OCI-LY7 (cell line): ENCODE measurements around the gene SMIM10L1. TPM values are rescaled to one million over a fixed set of nuclear protein-coding genes. Genes with fewer than 3 reads are reported as not detected.

Source experiments
- BruUV-seq: library from RNA; stranded (reverse); fragments of 400-500 nt; replicated peaks from 2 replicates; lab custom pipeline; 2021; lab: Mats Ljungman, UMichigan
- CTCF ChIA-PET: fragments of 300-600 bp; sonication (Branson Sonifier 250); formaldehyde crosslinking; loops from one replicate; lab custom pipeline; 2022; ENCODE audit warnings: antibody characterized with exemption; ENCODE audit not compliant: unreplicated experiment; lab: Charles Lee
- POLR2A ChIA-PET: fragments of 300-600 bp; sonication (Branson Sonifier 250); formaldehyde crosslinking; loops from one replicate; lab custom pipeline; 2022; ENCODE audit warnings: antibody characterized with exemption; lab: Charles Lee
- DNase-seq: peaks from one replicate; pipeline ENCODE4 v3.0.0-alpha.2; 2015; ENCODE audit warnings: low spot score
- H2AFZ ChIP-seq: fragments of 200-600 bp; sonication (generic), shearing (Covaris generic); 2 replicates; pipeline ENCODE4 v1.6.1; 2014; ENCODE audit warnings: mild to moderate bottlenecking, antibody characterized with exemption, low read length, moderate library complexity
- H3K27ac ChIP-seq: fragments of 200-600 bp; sonication (generic); 2 replicates; pipeline ENCODE4 v1.5.1; 2014; ENCODE audit warnings: mixed run types, low read depth, mild to moderate bottlenecking, moderate library complexity, low read length, inconsistent platforms; ENCODE audit not compliant: poor library complexity, severe bottlenecking
- H3K36me3 ChIP-seq: fragments of 200-600 bp; sonication (generic); 2 replicates; pipeline ENCODE4 v1.6.1; 2014; ENCODE audit warnings: mild to moderate bottlenecking, antibody characterized with exemption, low read length, moderate library complexity, mixed read lengths; ENCODE audit not compliant: insufficient read depth
- H3K4me1 ChIP-seq: fragments of 200-600 bp; sonication (generic); 2 replicates; pipeline ENCODE4 v1.5.1; 2014; ENCODE audit warnings: mild to moderate bottlenecking, low read length; ENCODE audit not compliant: insufficient read depth, poor library complexity, severe bottlenecking
- H3K4me2 ChIP-seq: fragments of 200-600 bp; sonication (generic); 2 replicates; pipeline ENCODE4 v1.6.1; 2014; ENCODE audit warnings: mild to moderate bottlenecking, low read length
- H3K4me3 ChIP-seq: fragments of 200-600 bp; sonication (generic); 2 replicates; pipeline ENCODE4 v1.5.1; 2014; ENCODE audit warnings: mild to moderate bottlenecking, low read depth, low read length; ENCODE audit not compliant: poor library complexity, severe bottlenecking
- H3K79me2 ChIP-seq: fragments of 200-600 bp; sonication (generic); 2 replicates; pipeline ENCODE4 v1.6.1; 2016; ENCODE audit warnings: low read depth, mild to moderate bottlenecking, low read length, moderate library complexity, mixed read lengths; ENCODE audit not compliant: insufficient read depth
- H3K9me2 ChIP-seq: fragments of 200-600 bp; sonication (generic); 2 replicates; pipeline ENCODE4 v1.6.1; 2016; ENCODE audit warnings: mild to moderate bottlenecking, low read length, mixed read lengths; ENCODE audit not compliant: insufficient read depth
- H3K9me3 ChIP-seq: fragments of 200-600 bp; sonication (generic); 2 replicates; pipeline ENCODE4 v1.6.1; 2014; ENCODE audit warnings: mild to moderate bottlenecking, mixed run types, low read length, mixed read lengths
- H4K20me1 ChIP-seq: fragments of 200-600 bp; sonication (generic); 2 replicates; pipeline ENCODE4 v1.6.1; 2014; ENCODE audit warnings: mild to moderate bottlenecking, antibody characterized with exemption, low read length, moderate library complexity, mixed read lengths; ENCODE audit not compliant: insufficient read depth
- CTCF ChIP-seq: fragments of 200-600 bp; sonication (generic); conservative IDR thresholded peaks from 2 replicates; pipeline ENCODE4 v1.5.1; 2014; ENCODE audit warnings: mild to moderate bottlenecking, antibody characterized with exemption, low read length, moderate library complexity, mixed read lengths
- EZH2phosphoT487 ChIP-seq: fragments of 200-600 bp; sonication (generic); IDR thresholded peaks from 2 replicates; pipeline ENCODE4 v1.6.1; 2018; ENCODE audit warnings: low read depth, borderline replicate concordance, mild to moderate bottlenecking, mixed run types, antibody characterized with exemption, low read length, moderate library complexity, mixed read lengths
- intact Hi-C: fragments of 100-400 bp; cut with micrococcal nuclease; formaldehyde crosslinking; loops from one replicate; pipeline ENCODE4 v1.10.0; 2022; ENCODE audit not compliant: unreplicated experiment
- total RNA-seq, 2 experiments: library from RNA; depleted of rRNA in 1 of 2; stranded (reverse); fragments of >200 nt in 1 of 2; shearing (Covaris generic) in 1 of 2; gene quantifications; 2 replicates each; pipeline ENCODE4 v1.2.3, GENCODE V29; 2014 to 2022

The SMIM10L1 gene
- total RNA-seq, 2 experiments from 2014 or later, result 5.8 to 6.9 TPM

- peaks cover 35% of the 10 kb centered on the region for H3K79me2 ChIP-seq
- no peak overlapping the region for H2AFZ ChIP-seq
- DNase-seq, result no peak
- ChIA-PET CTCF (no interaction called here), POLR2A (no interaction called here)
- H3K9me2 ChIP-seq, result no peaks in the 10 kb centered on the region
- TF ChIP-seq EZH2phosphoT487 (no peak), CTCF (no peak)
- H3K27ac ChIP-seq, result no peak overlapping the region
- H3K36me3 ChIP-seq, result peaks cover 14% of the 10 kb centered on the region; the same call in 1 of the 2 replicates
- no peaks in the 10 kb centered on the region for H4K20me1 ChIP-seq
- H3K9me3 ChIP-seq, result peaks cover 22% of the 10 kb centered on the region
- no peak overlapping the region for H3K4me2 ChIP-seq
- no peak overlapping the region for H3K4me3 ChIP-seq
- intact Hi-C loops, result no loop called here
- no peaks in the 10 kb centered on the region for H3K4me1 ChIP-seq
- BruUV-seq, result no TSS peak
Observed at GRCh38 chr12:11152725-11153124, 18.3 kb upstream of the SMIM10L1 start.

GRCh38 chr12:11154400-11154925, 16.5 kb upstream of the SMIM10L1 start:
- Histone ChIP-seq H3K4me3 (no peak overlapping the region), H3K9me3 (peaks cover 22% of the 10 kb centered on the region), H3K79me2 (peaks cover 53% of the 10 kb centered on the region), H2AFZ (no peak overlapping the region), H3K4me1 (no peaks in the 10 kb centered on the region), H4K20me1 (no peaks in the 10 kb centered on the region), H3K27ac (no peak overlapping the region), H3K36me3 (peaks cover 22% of the 10 kb centered on the region), H3K9me2 (no peaks in the 10 kb centered on the region), H3K4me2 (no peak overlapping the region)
- no TSS peak for BruUV-seq
- no peak for DNase-seq
- intact Hi-C loops, result no loop called here
- CTCF ChIA-PET, result no interaction called here
- POLR2A ChIA-PET, result interaction anchor here (1.1 kb wide), 1 partner anchor 9 kb away, joined by 3 read pairs; no protein-coding TSS in a partner anchor
- TF ChIP-seq EZH2phosphoT487 (no peak), CTCF (no peak)

GRCh38 chr12:11158885-11159444, 12.0 kb upstream of the SMIM10L1 start:
- H4K20me1 ChIP-seq, result peaks cover 5% of the 10 kb centered on the region; the same call in 1 of the 2 replicates
- H3K9me2 ChIP-seq, result no peaks in the 10 kb centered on the region
- H3K4me2 ChIP-seq, result no peak overlapping the region
- no peak overlapping the region for H3K27ac ChIP-seq
- BruUV-seq, result no TSS peak
- H3K9me3 ChIP-seq, result peaks cover 21% of the 10 kb centered on the region
- no peaks in the 10 kb centered on the region for H3K4me1 ChIP-seq
- POLR2A ChIA-PET, result interaction anchor here (2.1 kb wide), 1 partner anchor 12 kb away, joined by 7 read pairs; the partner anchor contains the start of gene SMIM10L1
- H2AFZ ChIP-seq, result no peak overlapping the region
- TF ChIP-seq CTCF, result no peak
- no peak for TF ChIP-seq EZH2phosphoT487
- peaks cover 37% of the 10 kb centered on the region for H3K36me3 ChIP-seq
- DNase-seq, result no peak
- H3K79me2 ChIP-seq, result peaks cover 70% of the 10 kb centered on the region
- no peak overlapping the region for H3K4me3 ChIP-seq
- CTCF ChIA-PET, result no interaction called here
- intact Hi-C loops, result no loop called here
